ENCODE results near the gene PRKCQ. TPM values are rescaled to one million over a fixed set of nuclear protein-coding genes. Genes with fewer than 3 reads are reported as not detected.

PRKCQ gene
- total RNA-seq, 1 donor from 2014 or later: 24.0 TPM

- Mint-ChIP-seq H3K9me3 (ENCODE audit: unreplicated experiment) (no peaks in the 10 kb centered on the region), H3K27ac (ENCODE audit: unreplicated experiment) (no peak overlapping the region)
These were observed 89.5 kb downstream of the PRKCQ start for GRCh38 chr10:6490614-6491013.

GRCh38 chr10:6487920-6488319 lies 92.2 kb downstream of the PRKCQ start:
- Mint-ChIP-seq H3K36me3 (ENCODE audit: low read depth, unreplicated experiment) (peaks cover 52% of the 10 kb centered on the region), H3K9me3 (ENCODE audit: unreplicated experiment) (no peaks in the 10 kb centered on the region), H3K4me3 (ENCODE audit: unreplicated experiment) (no peak overlapping the region), H3K27ac (ENCODE audit: unreplicated experiment) (no peak overlapping the region), H3K27me3 (ENCODE audit: unreplicated experiment) (peaks cover 2% of the 10 kb centered on the region), H3K4me1 (ENCODE audit: unreplicated experiment) (peaks cover 1% of the 10 kb centered on the region)
- no peak for DNase-seq (ENCODE audit: low spot score)
- TF ChIP-seq CTCF (IDR thresholded peaks at IDR 0.05; ENCODE audit: unreplicated experiment): no peak

More at GRCh38 chr10:6490614-6491013, 89.5 kb downstream of the PRKCQ start:
- DNase-seq (ENCODE audit: low spot score): no peak
- Mint-ChIP-seq H3K36me3 (ENCODE audit: low read depth, unreplicated experiment) (peaks cover 35% of the 10 kb centered on the region), H3K27me3 (ENCODE audit: unreplicated experiment) (no peaks in the 10 kb centered on the region), H3K4me1 (ENCODE audit: unreplicated experiment) (no peaks in the 10 kb centered on the region), H3K4me3 (ENCODE audit: unreplicated experiment) (no peak overlapping the region)
- TF ChIP-seq CTCF (IDR thresholded peaks at IDR 0.05; ENCODE audit: unreplicated experiment): no peak

GRCh38 chr10:6486309-6486708 lies 93.8 kb downstream of the PRKCQ start:
- H3K36me3 Mint-ChIP-seq (ENCODE audit: low read depth, unreplicated experiment): peaks cover 57% of the 10 kb centered on the region
- TF ChIP-seq CTCF (IDR thresholded peaks at IDR 0.05; ENCODE audit: unreplicated experiment): no peak

GRCh38 chr10:6482737-6483357 lies 97.2 kb downstream of the PRKCQ start:
- no peak for TF ChIP-seq CTCF (IDR thresholded peaks at IDR 0.05; ENCODE audit: unreplicated experiment)
- Mint-ChIP-seq H3K9me3 (ENCODE audit: unreplicated experiment) (no peaks in the 10 kb centered on the region), H3K27me3 (ENCODE audit: unreplicated experiment) (peaks cover 2% of the 10 kb centered on the region), H3K4me1 (ENCODE audit: unreplicated experiment) (peaks cover 6% of the 10 kb centered on the region), H3K36me3 (ENCODE audit: low read depth, unreplicated experiment) (peaks cover 57% of the 10 kb centered on the region), H3K27ac (ENCODE audit: unreplicated experiment) (no peak overlapping the region), H3K4me3 (ENCODE audit: unreplicated experiment) (no peak overlapping the region)
- no peak for DNase-seq (ENCODE audit: low spot score)

More at GRCh38 chr10:6486309-6486708, 93.8 kb downstream of the PRKCQ start:
- H3K9me3 Mint-ChIP-seq (ENCODE audit: unreplicated experiment): no peaks in the 10 kb centered on the region
- no peak overlapping the region for H3K4me3 Mint-ChIP-seq (ENCODE audit: unreplicated experiment)
- no peak for DNase-seq (ENCODE audit: low spot score)
- peaks cover 2% of the 10 kb centered on the region for H3K27me3 Mint-ChIP-seq (ENCODE audit: unreplicated experiment)
- H3K4me1 Mint-ChIP-seq (ENCODE audit: unreplicated experiment): peaks cover 6% of the 10 kb centered on the region
- no peak overlapping the region for H3K27ac Mint-ChIP-seq (ENCODE audit: unreplicated experiment)

GRCh38 chr10:6478722-6479121 lies 101.4 kb downstream of the PRKCQ start:
- Mint-ChIP-seq H3K4me3 (ENCODE audit: unreplicated experiment) (peak overlapping the region; percentile 64), H3K36me3 (ENCODE audit: low read depth, unreplicated experiment) (peaks cover 38% of the 10 kb centered on the region), H3K4me1 (ENCODE audit: unreplicated experiment) (peaks cover 25% of the 10 kb centered on the region), H3K27ac (ENCODE audit: unreplicated experiment) (no peak overlapping the region), H3K27me3 (ENCODE audit: unreplicated experiment) (no peaks in the 10 kb centered on the region), H3K9me3 (ENCODE audit: unreplicated experiment) (no peaks in the 10 kb centered on the region)
- no peak for DNase-seq (ENCODE audit: low spot score)
- TF ChIP-seq CTCF (IDR thresholded peaks at IDR 0.05; ENCODE audit: unreplicated experiment): no peak

All from endothelial cell (in vitro differentiated cells).